Measurements from ENCODE around the gene KRI1. TPM values are rescaled to one million over a fixed set of nuclear protein-coding genes. Genes with fewer than 3 reads are reported as not detected.

The KRI1 gene
- total and polyA plus RNA-seq, 8 donors = 4.2 to 116 (median 15.6) TPM

GRCh38 chr19:10568062-10568825 lies 2.4 kb upstream of the KRI1 start:
- Histone ChIP-seq H3K9me3 (no peaks in the 10 kb centered on the region), H3K4me1 (peaks cover 37 to 57% (median 50%) of the 10 kb centered on the region in 4 donors), H3K27ac (peak overlapping the region; percentile 85 to 94 (median 91)), H3K27me3 (no peaks in the 10 kb centered on the region), H3K4me3 (peak overlapping the region; percentile 83 to 97 (median 90)), H3K36me3 (peaks cover 0 to under 1% (median 0%) of the 10 kb centered on the region in 4 donors)
- intact Hi-C loops (cut with DNase I; ENCODE audit: low total_unique reads) = no loop called here
- WGBS, 5 donors = 1 to 9% (median 2%) methylated on average over 9 to 58 of the region's 58 CpGs
- no peak for TF ChIP-seq EP300 (IDR thresholded peaks at IDR 0.05)
- TF ChIP-seq CTCF (IDR thresholded peaks at IDR 0.05) = no peak
- TF ChIP-seq POLR2A (IDR thresholded peaks at IDR 0.05) = no peak
- TF ChIP-seq POLR2AphosphoS5 (IDR thresholded peaks at IDR 0.05) = no peak
- DNase-seq = peak; percentile 50 to 87

- Histone ChIP-seq H3K27me3 (no peaks in the 10 kb centered on the region), H3K27ac (peak overlapping the region in 4 of 5 donors; percentile 86 to 94 (median 92)), H3K4me3 (peak overlapping the region in 3 of 4 donors; percentile 83 to 97 (median 90)), H3K9me3 (no peaks in the 10 kb centered on the region), H3K36me3 (peaks cover 0 to 6% (median 5%) of the 10 kb centered on the region in 4 donors), H3K4me1 (peaks cover 37 to 56% (median 50%) of the 10 kb centered on the region in 4 donors)
- intact Hi-C loops (cut with DNase I; ENCODE audit: low total_unique reads) = no loop called here
- 19 to 38% (median 34%) methylated on average over 5 of the region's 5 CpGs for WGBS, 5 donors
- DNase-seq = no peak
- TF ChIP-seq POLR2AphosphoS5 (IDR thresholded peaks at IDR 0.05) = no peak
- TF ChIP-seq CTCF (IDR thresholded peaks at IDR 0.05) = no peak
- TF ChIP-seq EP300 (IDR thresholded peaks at IDR 0.05) = no peak
- no peak for TF ChIP-seq POLR2A (IDR thresholded peaks at IDR 0.05)
Observed at GRCh38 chr19:10567656-10568055, 1.8 kb upstream of the KRI1 start.

GRCh38 chr19:10566658-10567410 lies 1.0 kb upstream of the KRI1 start:
- Histone ChIP-seq H3K4me1 (peaks cover 37 to 48% (median 45%) of the 10 kb centered on the region in 4 donors), H3K27me3 (no peaks in the 10 kb centered on the region), H3K36me3 (peaks cover 0 to 14% (median 12%) of the 10 kb centered on the region in 4 donors), H3K27ac (peak overlapping the region; percentile 15 to 94 (median 91)), H3K9me3 (no peaks in the 10 kb centered on the region), H3K4me3 (peak overlapping the region; percentile 80 to 97 (median 86))
- TF ChIP-seq EP300 (IDR thresholded peaks at IDR 0.05) (no peak), CTCF (IDR thresholded peaks at IDR 0.05) (no peak), POLR2A (IDR thresholded peaks at IDR 0.05) (no peak), POLR2AphosphoS5 (IDR thresholded peaks at IDR 0.05) (no peak)
- intact Hi-C loops (cut with DNase I; ENCODE audit: low total_unique reads) = no loop called here
- WGBS, 5 donors = 44 to 61% (median 57%) methylated on average over 11 to 19 of the region's 19 CpGs
- peak in 1 of 2 donors; percentile 53 for DNase-seq

- WGBS, 5 donors = 4 to 10% (median 6%) methylated on average over 4 of the region's 4 CpGs
- H3K9me3 ChIP-seq = no peaks in the 10 kb centered on the region
- intact Hi-C loops (cut with DNase I; ENCODE audit: low total_unique reads) = no loop called here
- TF ChIP-seq POLR2A (IDR thresholded peaks at IDR 0.05) = no peak
- no peak for TF ChIP-seq POLR2AphosphoS5 (IDR thresholded peaks at IDR 0.05)
- no peak for TF ChIP-seq CTCF (IDR thresholded peaks at IDR 0.05)
- TF ChIP-seq EP300 (IDR thresholded peaks at IDR 0.05) = no peak
- H3K27me3 ChIP-seq = no peaks in the 10 kb centered on the region
- peak overlapping the region; percentile 78 to 94 (median 91) for H3K27ac ChIP-seq
- peak overlapping the region; percentile 80 to 97 (median 86) for H3K4me3 ChIP-seq
- peaks cover 0 to 19% (median 17%) of the 10 kb centered on the region in 4 donors for H3K36me3 ChIP-seq
- peaks cover 37 to 47% (median 45%) of the 10 kb centered on the region in 4 donors for H3K4me1 ChIP-seq
- DNase-seq = no peak
Observed at GRCh38 chr19:10566408-10566657, 523 bp upstream of the KRI1 start.
